ENCODE results near the gene POLR3A. TPM values are rescaled to one million over a fixed set of nuclear protein-coding genes. Genes with fewer than 3 reads are reported as not detected.

POLR3A gene
- polyA plus RNA-seq, 1 of the 3 experiments (the other 2 are of a cell fraction), result 10.8 TPM

DNA sequence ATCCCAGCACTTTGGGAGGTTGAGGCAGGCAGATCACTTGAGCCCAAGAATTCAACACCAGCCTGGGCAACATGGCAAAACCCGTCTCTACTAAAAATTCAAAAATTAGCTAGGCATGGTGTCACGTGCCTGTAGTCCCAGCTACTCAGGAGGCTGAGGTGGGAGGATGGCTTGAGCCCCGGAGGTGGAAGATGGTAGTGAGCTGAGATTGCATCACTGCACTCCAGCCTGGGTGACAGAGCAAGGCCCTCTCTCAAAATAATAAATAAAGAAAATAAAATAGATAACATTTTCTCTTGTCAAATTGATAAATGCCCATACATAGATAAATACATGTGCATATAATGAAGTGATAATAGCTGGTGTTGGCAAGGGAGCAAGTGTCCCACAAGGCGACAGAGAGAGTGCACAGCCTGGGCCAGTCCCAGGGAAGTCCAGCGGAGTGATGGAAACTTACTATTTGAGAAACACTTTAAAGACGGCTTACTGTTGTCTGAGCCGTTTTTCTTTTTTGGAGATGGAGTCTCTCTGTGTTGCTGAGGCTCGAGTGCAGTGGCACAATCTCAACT is 69.3 kb downstream of the POLR3A start:
- CTCF ChIA-PET, result interaction anchor here (0.7 kb wide), 1 partner anchor 123 kb away, joined by 3 read pairs; no protein-coding TSS in a partner anchor
- Histone ChIP-seq H3K27me3 (ENCODE audit: insufficient read depth) (no peaks in the 10 kb centered on the region), H3K9me3 (no peaks in the 10 kb centered on the region), H3K27ac (ENCODE audit: low read depth in 2 of 2, low read length in 1 of 2) (no peak overlapping the region), H2AFZ (ENCODE audit: low read depth) (no peak overlapping the region), H4K20me1 (ENCODE audit: insufficient read depth) (no peaks in the 10 kb centered on the region), H3F3A (replicated peaks; ENCODE audit: insufficient read depth) (no peaks in the 10 kb centered on the region), H3K9me2 (no peaks in the 10 kb centered on the region), H3K79me2 (ENCODE audit: insufficient read depth) (no peaks in the 10 kb centered on the region), H3K9ac (no peak overlapping the region), H3K36me3 (replicated peaks in 1 of 2; ENCODE audit: control insufficient read depth in 1 of 2, insufficient read depth in 2 of 2, low read length in 1 of 2) (no peaks in the 10 kb centered on the region), H3K4me3 (ENCODE audit: low read depth in 2 of 2, low read length in 1 of 2) (no peak overlapping the region), H3K4me2 (no peak overlapping the region), H3K4me1 (ENCODE audit: control insufficient read depth in 1 of 2, insufficient read depth in 2 of 2, low read depth in 1 of 2, low read length in 1 of 2) (no peaks in the 10 kb centered on the region; a peak in 1 of 4 replicates)
- no peak for DNase-seq
- WGBS (ENCODE audit: low lambda C conversion rate), result 91% methylated on average over 8 of the region's 8 CpGs
- TF ChIP-seq FOXJ3 (CRISPR knock-in tag; IDR thresholded peaks at IDR 0.05) (no peak), ELF1 (IDR thresholded peaks at IDR 0.05) (no peak), JUND (IDR thresholded peaks at IDR 0.05) (no peak), POLR2AphosphoS5 (IDR thresholded peaks at IDR 0.05; ENCODE audit: low read depth, low read length) (no peak), RAD21 (IDR thresholded peaks at IDR 0.05; ENCODE audit: low read length) (no peak), NFIC (IDR thresholded peaks at IDR 0.05; ENCODE audit: borderline replicate concordance) (no peak), MXI1 (IDR thresholded peaks at IDR 0.05; ENCODE audit: low read depth, low read length) (no peak), RCOR1 (IDR thresholded peaks at IDR 0.05; ENCODE audit: low read length) (no peak)
- TF ChIP-seq, protein P1, sequence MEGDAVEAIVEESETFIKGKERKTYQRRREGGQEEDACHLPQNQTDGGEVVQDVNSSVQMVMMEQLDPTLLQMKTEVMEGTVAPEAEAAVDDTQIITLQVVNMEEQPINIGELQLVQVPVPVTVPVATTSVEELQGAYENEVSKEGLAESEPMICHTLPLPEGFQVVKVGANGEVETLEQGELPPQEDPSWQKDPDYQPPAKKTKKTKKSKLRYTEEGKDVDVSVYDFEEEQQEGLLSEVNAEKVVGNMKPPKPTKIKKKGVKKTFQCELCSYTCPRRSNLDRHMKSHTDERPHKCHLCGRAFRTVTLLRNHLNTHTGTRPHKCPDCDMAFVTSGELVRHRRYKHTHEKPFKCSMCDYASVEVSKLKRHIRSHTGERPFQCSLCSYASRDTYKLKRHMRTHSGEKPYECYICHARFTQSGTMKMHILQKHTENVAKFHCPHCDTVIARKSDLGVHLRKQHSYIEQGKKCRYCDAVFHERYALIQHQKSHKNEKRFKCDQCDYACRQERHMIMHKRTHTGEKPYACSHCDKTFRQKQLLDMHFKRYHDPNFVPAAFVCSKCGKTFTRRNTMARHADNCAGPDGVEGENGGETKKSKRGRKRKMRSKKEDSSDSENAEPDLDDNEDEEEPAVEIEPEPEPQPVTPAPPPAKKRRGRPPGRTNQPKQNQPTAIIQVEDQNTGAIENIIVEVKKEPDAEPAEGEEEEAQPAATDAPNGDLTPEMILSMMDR (IDR thresholded peaks at IDR 0.05), result no peak
- TF ChIP-seq, protein P2, sequence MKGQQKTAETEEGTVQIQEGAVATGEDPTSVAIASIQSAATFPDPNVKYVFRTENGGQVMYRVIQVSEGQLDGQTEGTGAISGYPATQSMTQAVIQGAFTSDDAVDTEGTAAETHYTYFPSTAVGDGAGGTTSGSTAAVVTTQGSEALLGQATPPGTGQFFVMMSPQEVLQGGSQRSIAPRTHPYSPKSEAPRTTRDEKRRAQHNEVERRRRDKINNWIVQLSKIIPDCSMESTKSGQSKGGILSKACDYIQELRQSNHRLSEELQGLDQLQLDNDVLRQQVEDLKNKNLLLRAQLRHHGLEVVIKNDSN (IDR thresholded peaks at IDR 0.05; ENCODE audit: borderline replicate concordance, low read depth), result no peak
- POLR2A ChIA-PET, result no interaction called here

DNA sequence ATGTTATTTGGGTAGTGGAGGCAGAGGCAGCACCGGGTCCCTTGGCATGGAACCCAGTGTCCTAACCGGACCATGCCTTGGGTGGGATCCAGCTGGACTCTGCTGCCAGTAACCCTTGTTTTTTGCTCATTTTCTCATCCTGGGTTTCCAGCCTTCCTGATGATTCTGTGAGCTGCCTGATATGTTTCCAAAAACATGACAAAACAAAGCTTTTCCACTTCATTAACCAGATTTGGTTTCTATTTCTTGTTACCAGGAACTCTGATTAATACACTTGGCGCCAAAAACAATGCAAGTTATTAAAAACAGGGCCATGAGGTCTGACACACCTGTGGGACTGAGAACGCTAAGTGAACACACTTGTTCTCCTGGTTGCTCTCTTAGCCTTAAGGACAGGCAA is 69.9 kb downstream of the POLR3A start:
- no peaks in the 10 kb centered on the region for H3K27me3 ChIP-seq (ENCODE audit: insufficient read depth)
- H3K9me3 ChIP-seq, result no peaks in the 10 kb centered on the region
- TF ChIP-seq, protein P3, sequence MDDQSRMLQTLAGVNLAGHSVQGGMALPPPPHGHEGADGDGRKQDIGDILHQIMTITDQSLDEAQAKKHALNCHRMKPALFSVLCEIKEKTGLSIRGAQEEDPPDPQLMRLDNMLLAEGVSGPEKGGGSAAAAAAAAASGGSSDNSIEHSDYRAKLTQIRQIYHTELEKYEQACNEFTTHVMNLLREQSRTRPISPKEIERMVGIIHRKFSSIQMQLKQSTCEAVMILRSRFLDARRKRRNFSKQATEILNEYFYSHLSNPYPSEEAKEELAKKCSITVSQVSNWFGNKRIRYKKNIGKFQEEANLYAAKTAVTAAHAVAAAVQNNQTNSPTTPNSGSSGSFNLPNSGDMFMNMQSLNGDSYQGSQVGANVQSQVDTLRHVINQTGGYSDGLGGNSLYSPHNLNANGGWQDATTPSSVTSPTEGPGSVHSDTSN (IDR thresholded peaks at IDR 0.05), result no peak
- TF ChIP-seq YY1 (IDR thresholded peaks at IDR 0.05; ENCODE audit: low read depth), result no peak
- TF ChIP-seq, protein P4, sequence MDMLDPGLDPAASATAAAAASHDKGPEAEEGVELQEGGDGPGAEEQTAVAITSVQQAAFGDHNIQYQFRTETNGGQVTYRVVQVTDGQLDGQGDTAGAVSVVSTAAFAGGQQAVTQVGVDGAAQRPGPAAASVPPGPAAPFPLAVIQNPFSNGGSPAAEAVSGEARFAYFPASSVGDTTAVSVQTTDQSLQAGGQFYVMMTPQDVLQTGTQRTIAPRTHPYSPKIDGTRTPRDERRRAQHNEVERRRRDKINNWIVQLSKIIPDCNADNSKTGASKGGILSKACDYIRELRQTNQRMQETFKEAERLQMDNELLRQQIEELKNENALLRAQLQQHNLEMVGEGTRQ (IDR thresholded peaks at IDR 0.05; ENCODE audit: borderline replicate concordance, low read depth, low read length), result no peak
- no peak for TF ChIP-seq EZH2phosphoT487 (IDR thresholded peaks at IDR 0.05; ENCODE audit: borderline replicate concordance, low read depth)
- TF ChIP-seq, protein P2 (IDR thresholded peaks at IDR 0.05; ENCODE audit: borderline replicate concordance, low read depth), result no peak
- TF ChIP-seq GABPA (IDR thresholded peaks at IDR 0.05; ENCODE audit: low read depth), result no peak
- TF ChIP-seq RCOR1 (IDR thresholded peaks at IDR 0.05; ENCODE audit: low read length), result no peak
- TF ChIP-seq SMC3 (IDR thresholded peaks at IDR 0.05; ENCODE audit: low read depth, low read length), result no peak
- no peak for TF ChIP-seq FOXM1 (IDR thresholded peaks at IDR 0.05; ENCODE audit: low read depth)
- TF ChIP-seq CHD2 (IDR thresholded peaks at IDR 0.05; ENCODE audit: low read length, partially characterized antibody), result no peak
- TF ChIP-seq MXI1 (IDR thresholded peaks at IDR 0.05; ENCODE audit: low read depth, low read length), result no peak
- TF ChIP-seq ELF1 (IDR thresholded peaks at IDR 0.05), result no peak
- TF ChIP-seq NRF1 (IDR thresholded peaks at IDR 0.05; ENCODE audit: low read depth, low read length), result no peak
- TF ChIP-seq, protein P5, sequence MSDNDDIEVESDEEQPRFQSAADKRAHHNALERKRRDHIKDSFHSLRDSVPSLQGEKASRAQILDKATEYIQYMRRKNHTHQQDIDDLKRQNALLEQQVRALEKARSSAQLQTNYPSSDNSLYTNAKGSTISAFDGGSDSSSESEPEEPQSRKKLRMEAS (IDR thresholded peaks at IDR 0.05; ENCODE audit: low read depth), result no peak
- TF ChIP-seq MEF2A (IDR thresholded peaks at IDR 0.05; ENCODE audit: borderline replicate concordance, low read depth), result no peak
- H4K20me1 ChIP-seq (ENCODE audit: insufficient read depth), result no peaks in the 10 kb centered on the region
- H3K36me3 ChIP-seq (replicated peaks in 1 of 2; ENCODE audit: control insufficient read depth in 1 of 2, insufficient read depth in 2 of 2, low read length in 1 of 2), result no peaks in the 10 kb centered on the region
- no peak overlapping the region for H3K4me2 ChIP-seq
- WGBS (ENCODE audit: low lambda C conversion rate), result 80% methylated on average over 4 of the region's 4 CpGs
- H3K4me1 ChIP-seq (ENCODE audit: control insufficient read depth in 1 of 2, insufficient read depth in 2 of 2, low read depth in 1 of 2, low read length in 1 of 2), result no peaks in the 10 kb centered on the region; a peak in 1 of 4 replicates
- H2AFZ ChIP-seq (ENCODE audit: low read depth), result no peak overlapping the region
- no peaks in the 10 kb centered on the region for H3K9me2 ChIP-seq
- DNase-seq, result no peak
- H3F3A ChIP-seq (replicated peaks; ENCODE audit: insufficient read depth), result no peaks in the 10 kb centered on the region
- no peak overlapping the region for H3K27ac ChIP-seq (ENCODE audit: low read depth in 2 of 2, low read length in 1 of 2)
- no peak overlapping the region for H3K9ac ChIP-seq
- POLR2A ChIA-PET, result no interaction called here
- H3K4me3 ChIP-seq (ENCODE audit: low read depth in 2 of 2, low read length in 1 of 2), result no peak overlapping the region
- no peaks in the 10 kb centered on the region for H3K79me2 ChIP-seq (ENCODE audit: insufficient read depth)
- CTCF ChIA-PET, result no interaction called here

Measured in SK-N-SH (cell line).